ENCODE measurements around the gene WNT1.

The WNT1 gene

DNA sequence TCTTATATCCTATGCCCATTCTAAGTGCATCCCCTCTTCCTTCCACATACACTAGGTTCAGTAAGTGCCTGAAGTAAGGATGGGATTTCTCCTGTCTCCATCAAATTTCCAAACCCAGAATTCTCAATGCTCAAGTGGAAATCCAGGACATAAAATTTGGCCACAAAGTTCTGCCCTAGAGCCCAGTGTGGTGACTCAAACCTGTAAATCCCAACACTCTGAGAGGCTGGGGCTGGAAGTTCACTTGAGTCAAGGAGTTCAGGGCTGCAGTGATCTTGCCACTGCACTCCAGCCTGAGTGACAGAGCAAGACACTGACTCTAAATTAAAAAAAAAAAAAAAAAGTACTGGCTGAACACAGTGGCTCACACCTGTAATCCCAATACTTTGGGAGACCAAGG, 16.3 kb upstream of the WNT1 start:
- no peak for TF ChIP-seq RAD21 (IDR thresholded peaks at IDR 0.05; ENCODE audit: low read depth)

DNA sequence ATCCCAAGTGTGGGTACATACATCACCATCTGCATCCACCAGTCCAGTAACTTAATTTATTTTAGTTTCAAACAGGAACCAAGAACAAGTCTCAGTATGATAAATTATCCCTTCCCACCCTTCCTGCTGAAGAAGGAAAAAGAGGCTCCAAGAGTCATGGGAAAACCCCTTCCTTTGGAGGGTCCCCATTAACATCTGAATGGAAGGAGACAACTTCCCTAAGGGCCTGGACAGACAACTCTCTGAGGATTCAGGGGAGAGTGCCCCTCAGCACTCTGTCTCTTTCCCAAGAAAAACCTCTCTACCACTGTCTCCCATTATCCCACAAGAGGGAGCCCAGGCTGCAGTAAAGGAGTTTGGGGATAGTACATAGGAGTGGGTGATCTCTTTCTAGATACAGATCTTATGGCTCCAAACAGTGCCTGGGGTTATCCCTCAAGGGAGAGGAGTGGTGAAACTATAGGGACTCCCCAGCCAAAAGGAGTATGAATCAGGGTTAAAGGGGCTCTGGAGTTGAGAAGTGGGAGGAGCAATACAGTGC, 12.8 kb upstream of the WNT1 start:
- peak; percentile 45 for TF ChIP-seq RAD21 (IDR thresholded peaks at IDR 0.05; ENCODE audit: low read depth)
- no peak for TF ChIP-seq TEAD4 (IDR thresholded peaks at IDR 0.05)

- TF ChIP-seq TCF12 (IDR thresholded peaks at IDR 0.05; ENCODE audit: low read depth) (no peak), USF1 (IDR thresholded peaks at IDR 0.05) (no peak), YY1 (IDR thresholded peaks at IDR 0.05; ENCODE audit: low read depth) (no peak)
Observed at GRCh38 chr12:48966177-48966895, 11.8 kb upstream of the WNT1 start.

GRCh38 chr12:48967991-48968390, 10.1 kb upstream of the WNT1 start:
- no peak for TF ChIP-seq FOXM1 (IDR thresholded peaks at IDR 0.05; ENCODE audit: borderline replicate concordance, low read depth)
- TF ChIP-seq TEAD4 (IDR thresholded peaks at IDR 0.05) = no peak
- TF ChIP-seq NFIC (IDR thresholded peaks at IDR 0.05) = no peak
- TF ChIP-seq, protein P1, sequence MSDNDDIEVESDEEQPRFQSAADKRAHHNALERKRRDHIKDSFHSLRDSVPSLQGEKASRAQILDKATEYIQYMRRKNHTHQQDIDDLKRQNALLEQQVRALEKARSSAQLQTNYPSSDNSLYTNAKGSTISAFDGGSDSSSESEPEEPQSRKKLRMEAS (IDR thresholded peaks at IDR 0.05) = no peak
- no peak for TF ChIP-seq CREB1 (IDR thresholded peaks at IDR 0.05; ENCODE audit: low read depth)
- no peak for TF ChIP-seq EGR1 (IDR thresholded peaks at IDR 0.05)
- TF ChIP-seq ZBTB7A (IDR thresholded peaks at IDR 0.05; ENCODE audit: low read depth) = no peak

- no peak for TF ChIP-seq EGR1 (IDR thresholded peaks at IDR 0.05)
- TF ChIP-seq TAF1 (IDR thresholded peaks at IDR 0.05; ENCODE audit: low read depth) = no peak
- TF ChIP-seq YY1 (IDR thresholded peaks at IDR 0.05; ENCODE audit: low read depth) = no peak
- TF ChIP-seq FOXM1 (IDR thresholded peaks at IDR 0.05; ENCODE audit: borderline replicate concordance, low read depth) = no peak
Observed at GRCh38 chr12:48968467-48968866, 9.7 kb upstream of the WNT1 start.

- no peak for TF ChIP-seq CEBPB (IDR thresholded peaks at IDR 0.05)
Observed at GRCh38 chr12:48969160-48969771, 8.9 kb upstream of the WNT1 start.

GRCh38 chr12:48969833-48970701, 8.1 kb upstream of the WNT1 start:
- TF ChIP-seq ZBTB7A (IDR thresholded peaks at IDR 0.05; ENCODE audit: low read depth) = no peak
- TF ChIP-seq RAD21 (IDR thresholded peaks at IDR 0.05; ENCODE audit: low read depth) = no peak
- no peak for TF ChIP-seq YY1 (IDR thresholded peaks at IDR 0.05; ENCODE audit: low read depth)
- no peak for TF ChIP-seq TEAD4 (IDR thresholded peaks at IDR 0.05)
- no peak for TF ChIP-seq CEBPB (IDR thresholded peaks at IDR 0.05)
- TF ChIP-seq NFIC (IDR thresholded peaks at IDR 0.05) = no peak
- no peak for TF ChIP-seq FOXM1 (IDR thresholded peaks at IDR 0.05; ENCODE audit: borderline replicate concordance, low read depth)
- no peak for TF ChIP-seq CREB1 (IDR thresholded peaks at IDR 0.05; ENCODE audit: low read depth)
- TF ChIP-seq, protein P1 (IDR thresholded peaks at IDR 0.05) = no peak
- TF ChIP-seq, protein P2, sequence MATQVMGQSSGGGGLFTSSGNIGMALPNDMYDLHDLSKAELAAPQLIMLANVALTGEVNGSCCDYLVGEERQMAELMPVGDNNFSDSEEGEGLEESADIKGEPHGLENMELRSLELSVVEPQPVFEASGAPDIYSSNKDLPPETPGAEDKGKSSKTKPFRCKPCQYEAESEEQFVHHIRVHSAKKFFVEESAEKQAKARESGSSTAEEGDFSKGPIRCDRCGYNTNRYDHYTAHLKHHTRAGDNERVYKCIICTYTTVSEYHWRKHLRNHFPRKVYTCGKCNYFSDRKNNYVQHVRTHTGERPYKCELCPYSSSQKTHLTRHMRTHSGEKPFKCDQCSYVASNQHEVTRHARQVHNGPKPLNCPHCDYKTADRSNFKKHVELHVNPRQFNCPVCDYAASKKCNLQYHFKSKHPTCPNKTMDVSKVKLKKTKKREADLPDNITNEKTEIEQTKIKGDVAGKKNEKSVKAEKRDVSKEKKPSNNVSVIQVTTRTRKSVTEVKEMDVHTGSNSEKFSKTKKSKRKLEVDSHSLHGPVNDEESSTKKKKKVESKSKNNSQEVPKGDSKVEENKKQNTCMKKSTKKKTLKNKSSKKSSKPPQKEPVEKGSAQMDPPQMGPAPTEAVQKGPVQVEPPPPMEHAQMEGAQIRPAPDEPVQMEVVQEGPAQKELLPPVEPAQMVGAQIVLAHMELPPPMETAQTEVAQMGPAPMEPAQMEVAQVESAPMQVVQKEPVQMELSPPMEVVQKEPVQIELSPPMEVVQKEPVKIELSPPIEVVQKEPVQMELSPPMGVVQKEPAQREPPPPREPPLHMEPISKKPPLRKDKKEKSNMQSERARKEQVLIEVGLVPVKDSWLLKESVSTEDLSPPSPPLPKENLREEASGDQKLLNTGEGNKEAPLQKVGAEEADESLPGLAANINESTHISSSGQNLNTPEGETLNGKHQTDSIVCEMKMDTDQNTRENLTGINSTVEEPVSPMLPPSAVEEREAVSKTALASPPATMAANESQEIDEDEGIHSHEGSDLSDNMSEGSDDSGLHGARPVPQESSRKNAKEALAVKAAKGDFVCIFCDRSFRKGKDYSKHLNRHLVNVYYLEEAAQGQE (IDR thresholded peaks at IDR 0.05; ENCODE audit: low read depth) = no peak
- no peak for TF ChIP-seq USF1 (IDR thresholded peaks at IDR 0.05)
- TF ChIP-seq EP300 (IDR thresholded peaks at IDR 0.05; ENCODE audit: borderline replicate concordance) = no peak

GRCh38 chr12:48970702-48971334, 7.3 kb upstream of the WNT1 start:
- TF ChIP-seq RAD21 (IDR thresholded peaks at IDR 0.05; ENCODE audit: low read depth) (no peak), YY1 (IDR thresholded peaks at IDR 0.05; ENCODE audit: low read depth) (no peak), NFIC (IDR thresholded peaks at IDR 0.05) (no peak), FOXM1 (IDR thresholded peaks at IDR 0.05; ENCODE audit: borderline replicate concordance, low read depth) (no peak), TCF12 (IDR thresholded peaks at IDR 0.05; ENCODE audit: low read depth) (no peak), CREB1 (IDR thresholded peaks at IDR 0.05; ENCODE audit: low read depth) (no peak), CEBPB (IDR thresholded peaks at IDR 0.05) (no peak), TEAD4 (IDR thresholded peaks at IDR 0.05) (no peak)
- TF ChIP-seq, protein P1 (IDR thresholded peaks at IDR 0.05) = no peak
- TF ChIP-seq, protein P2 (IDR thresholded peaks at IDR 0.05; ENCODE audit: low read depth) = no peak
